Hepatocyte (in vitro differentiated cells): ENCODE data around the gene MIS18BP1. TPM values are rescaled to one million over a fixed set of nuclear protein-coding genes. Genes with fewer than 3 reads are reported as not detected.

Experiments used
- DNase-seq: peaks from one replicate; pipeline ENCODE4 v3.0.0-alpha.2; 2016; ENCODE audit warnings: low spot score
- H2AFZ ChIP-seq: fragments of 200-600 bp; sonication (generic); 2 replicates; pipeline ENCODE4 v1.6.0; 2016; ENCODE audit warnings: antibody characterized with exemption, mild to moderate bottlenecking
- H3K27ac ChIP-seq: fragments of 200-600 bp; sonication (generic); 2 replicates; pipeline ENCODE4 v1.5.1; 2016; ENCODE audit warnings: mild to moderate bottlenecking
- H3K27me3 ChIP-seq: fragments of 200-600 bp; sonication (generic); 2 replicates; pipeline ENCODE4 v1.6.1; 2016
- H3K36me3 ChIP-seq: fragments of 200-600 bp; sonication (generic); replicated peaks from 2 replicates; pipeline ENCODE4 v1.5.1; 2016; ENCODE audit warnings: low read depth; ENCODE audit not compliant: insufficient read depth
- H3K4me1 ChIP-seq: fragments of 200-600 bp; sonication (generic); 2 replicates; pipeline ENCODE4 v1.5.1; 2016; ENCODE audit warnings: mild to moderate bottlenecking, moderate library complexity; ENCODE audit not compliant: insufficient read depth
- H3K4me2 ChIP-seq: fragments of 200-600 bp; sonication (generic); 2 replicates; pipeline ENCODE4 v1.6.0; 2016
- H3K4me3 ChIP-seq: fragments of 200-600 bp; sonication (generic); 2 replicates; pipeline ENCODE4 v1.5.1; 2016; ENCODE audit warnings: mild to moderate bottlenecking
- H3K79me2 ChIP-seq: fragments of 200-600 bp; sonication (generic); 2 replicates; pipeline ENCODE4 v1.6.0; 2017; ENCODE audit warnings: mild to moderate bottlenecking
- H3K9me2 ChIP-seq: fragments of 200-600 bp; sonication (generic); replicated peaks from 2 replicates; pipeline ENCODE4 v1.6.0; 2017; ENCODE audit warnings: mild to moderate bottlenecking; ENCODE audit not compliant: insufficient read depth
- H3K9me3 ChIP-seq: fragments of 200-600 bp; sonication (generic); 2 replicates; pipeline ENCODE4 v1.5.1; 2016; ENCODE audit warnings: low read depth, mild to moderate bottlenecking
- H4K20me1 ChIP-seq: fragments of 200-600 bp; sonication (generic); 2 replicates; pipeline ENCODE4 v1.6.0; 2016; ENCODE audit warnings: mild to moderate bottlenecking; ENCODE audit not compliant: insufficient read depth, poor library complexity, severe bottlenecking
- CTCF ChIP-seq: fragments of 200-600 bp; sonication (generic); IDR thresholded peaks from 2 replicates; pipeline ENCODE4 v1.5.1; 2016; ENCODE audit warnings: antibody characterized with exemption, mild to moderate bottlenecking; ENCODE audit not compliant: poor library complexity
- EZH2 ChIP-seq: fragments of 200-600 bp; sonication (generic); IDR thresholded peaks from 2 replicates; pipeline ENCODE4 v1.6.1; 2016; ENCODE audit warnings: antibody characterized with exemption, mild to moderate bottlenecking, borderline replicate concordance
- EZH2phosphoT487 ChIP-seq: fragments of 200-600 bp; sonication (generic); IDR thresholded peaks from one replicate; pipeline ENCODE4 v1.6.1; 2018; ENCODE audit warnings: antibody characterized with exemption, mild to moderate bottlenecking, low read depth, moderate library complexity; ENCODE audit not compliant: unreplicated experiment, severe bottlenecking
- WGBS: methylation state at CpG from one replicate; pipeline ENCODE4 v1.1.6; 2016; ENCODE audit warnings: low lambda C conversion rate; ENCODE audit errors: missing lambda C conversion rate; 5-methylcytosine and 5-hydroxymethylcytosine counted together
- polyA plus RNA-seq: library from polyadenylated mRNA; unstranded; fragments of >200 nt; fragmentation: Nextera tagmentation; extraction: Ambion mirVana; gene quantifications from 2 replicates; pipeline ENCODE4 v1.2.1, GENCODE V29; 2016
- small RNA-seq: library from RNA; depleted of rRNA; stranded (forward); fragments of <200 nt; gene quantifications from one replicate; pipeline ENCODE3, GENCODE V24; 2014
- total RNA-seq: library from RNA; depleted of rRNA; stranded (reverse); fragments of >200 nt; gene quantifications from 2 replicates; pipeline ENCODE4 v1.2.3, GENCODE V29; 2014

Gene MIS18BP1
- total and polyA plus RNA-seq, 2 experiments from 2014 or later = 6.8 to 23.5 TPM

- H3K9me3 ChIP-seq = no peaks in the 10 kb centered on the region
- no peaks in the 10 kb centered on the region for H3K27me3 ChIP-seq
- TF ChIP-seq CTCF (no peak), EZH2 (no peak), EZH2phosphoT487 (no peak)
- no peak overlapping the region for H3K4me3 ChIP-seq
- no peaks in the 10 kb centered on the region for H4K20me1 ChIP-seq
- H3K9me2 ChIP-seq = no peaks in the 10 kb centered on the region
- H3K79me2 ChIP-seq = no peaks in the 10 kb centered on the region
- no peak for DNase-seq
- H3K27ac ChIP-seq = no peak overlapping the region
- H3K36me3 ChIP-seq = no peaks in the 10 kb centered on the region
- H3K4me2 ChIP-seq = no peak overlapping the region
- H2AFZ ChIP-seq = no peak overlapping the region
- WGBS = 87% methylated on average over 5 of the region's 5 CpGs
- H3K4me1 ChIP-seq = no peaks in the 10 kb centered on the region
Measured at GRCh38 chr14:45177076-45177475, 75.9 kb downstream of the MIS18BP1 start.

- H3K4me1 ChIP-seq = no peaks in the 10 kb centered on the region
- no peak for DNase-seq
- no peaks in the 10 kb centered on the region for H3K27me3 ChIP-seq
- H4K20me1 ChIP-seq = no peaks in the 10 kb centered on the region
- no peaks in the 10 kb centered on the region for H3K9me3 ChIP-seq
- H2AFZ ChIP-seq = no peak overlapping the region
- H3K27ac ChIP-seq = no peak overlapping the region
- H3K36me3 ChIP-seq = no peaks in the 10 kb centered on the region
- no peaks in the 10 kb centered on the region for H3K79me2 ChIP-seq
- no peak overlapping the region for H3K4me3 ChIP-seq
- TF ChIP-seq CTCF = no peak
- no peak for TF ChIP-seq EZH2
- TF ChIP-seq EZH2phosphoT487 = no peak
- no peaks in the 10 kb centered on the region for H3K9me2 ChIP-seq
- H3K4me2 ChIP-seq = no peak overlapping the region
Measured at GRCh38 chr14:45169906-45170305, 83.1 kb downstream of the MIS18BP1 start.

- no peaks in the 10 kb centered on the region for H3K9me2 ChIP-seq
- no peak overlapping the region for H3K4me2 ChIP-seq
- no peaks in the 10 kb centered on the region for H3K36me3 ChIP-seq
- H3K9me3 ChIP-seq = no peaks in the 10 kb centered on the region
- no peaks in the 10 kb centered on the region for H3K4me1 ChIP-seq
- no peak for TF ChIP-seq EZH2
- no peak for TF ChIP-seq EZH2phosphoT487
- no peaks in the 10 kb centered on the region for H4K20me1 ChIP-seq
- H3K4me3 ChIP-seq = no peak overlapping the region
- H3K27me3 ChIP-seq = no peaks in the 10 kb centered on the region
- DNase-seq = no peak
- no peaks in the 10 kb centered on the region for H3K79me2 ChIP-seq
- H3K27ac ChIP-seq = no peak overlapping the region
- H2AFZ ChIP-seq = no peak overlapping the region
Measured at GRCh38 chr14:45156067-45156466, 96.9 kb downstream of the MIS18BP1 start.

Small RNA genes within 50 kb of the gene (small RNA-seq; reads per million reads assigned to genes)
- not detected for gene RNU6-552P

Other genes starting within 250 kb of the MIS18BP1 start
- 32.5 and 38.9 TPM in 2 replicates for gene PRPF39, start 169.1 kb downstream of the MIS18BP1 start, total RNA-seq
- 18.2 and 27.8 TPM in 2 replicates for gene PRPF39, start 169.1 kb downstream of the MIS18BP1 start, polyA plus RNA-seq
- gene FKBP3, start 118.7 kb downstream of the MIS18BP1 start, total RNA-seq = 52.4 and 63.7 TPM in 2 replicates
- 117 and 119 TPM in 2 replicates for gene FKBP3, start 118.7 kb downstream of the MIS18BP1 start, polyA plus RNA-seq
- 4.8 and 5.4 TPM in 2 replicates for gene FANCM, start 117.3 kb downstream of the MIS18BP1 start, total RNA-seq
- gene FANCM, start 117.3 kb downstream of the MIS18BP1 start, polyA plus RNA-seq = 1.9 and 3.2 TPM in 2 replicates